Measurements from ENCODE around the gene SHROOM4. TPM values are rescaled to one million over a fixed set of nuclear protein-coding genes. Genes with fewer than 3 reads are reported as not detected.

The SHROOM4 gene
- total and polyA plus RNA-seq, 5 donors from 2014 or later: 0.17 TPM; not detected in 4

DNA sequence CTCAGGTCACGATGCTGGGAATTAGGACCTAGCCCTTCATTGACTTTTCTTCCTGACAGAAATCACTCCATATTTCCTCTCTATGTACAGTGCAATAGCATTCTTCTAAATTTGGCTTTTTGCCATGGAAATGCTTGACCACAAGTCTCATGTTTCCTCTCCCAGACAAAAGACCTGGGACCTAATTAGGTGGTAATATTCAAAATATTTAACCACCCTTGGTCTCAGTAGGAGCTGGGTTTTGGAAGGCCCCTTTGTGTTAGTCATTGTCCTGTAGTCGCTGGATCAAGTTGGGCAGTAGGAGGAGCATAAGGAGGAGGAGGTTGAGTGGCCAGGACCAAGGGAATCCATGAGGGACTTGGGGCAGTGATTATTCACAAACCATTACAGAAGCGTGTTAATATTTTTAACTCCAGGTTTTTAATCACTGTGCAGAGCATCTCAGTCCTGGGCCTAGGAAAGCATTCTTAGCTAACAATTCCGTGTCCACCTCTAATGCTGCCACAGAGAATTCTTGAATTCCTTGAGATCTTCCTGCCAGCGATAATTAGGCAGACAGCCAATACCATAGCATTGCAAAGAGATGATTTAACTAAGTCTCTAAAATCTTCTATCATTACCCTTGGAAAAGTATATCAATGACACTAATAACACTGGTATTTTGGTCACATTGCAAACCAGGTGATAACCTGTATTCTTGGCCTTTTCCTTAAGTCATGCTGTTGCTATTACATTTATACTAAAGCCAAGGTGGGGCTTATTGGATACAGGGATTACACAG, 25.0 kb upstream of the SHROOM4 start:
- DNase-seq (no peak), ATAC-seq (ENCODE audit: low read depth in 2 of 2) (no peak)
- no peaks in the 10 kb centered on the region for H3K4me1 Mint-ChIP-seq
- H3K9me3 ChIP-seq (ENCODE audit: control insufficient read depth in 2 of 2, low read length in 2 of 2): no peaks in the 10 kb centered on the region
- no peak overlapping the region for H3K27ac Mint-ChIP-seq
- peaks cover 0 to 4% (median 0%) of the 10 kb centered on the region in 7 donors for H3K9me3 Mint-ChIP-seq
- H3K4me3 ChIP-seq (ENCODE audit: low read depth, low read length): no peak overlapping the region
- H3K4me1 ChIP-seq (ENCODE audit: control insufficient read depth, insufficient read depth, low read length, poor library complexity, severe bottlenecking): no peaks in the 10 kb centered on the region
- no peaks in the 10 kb centered on the region for H3K27me3 Mint-ChIP-seq
- no peak overlapping the region for H3K4me3 Mint-ChIP-seq
- H3K36me3 ChIP-seq (ENCODE audit: control insufficient read depth, insufficient read depth, low read length): no peaks in the 10 kb centered on the region
- H3K27ac ChIP-seq (ENCODE audit: insufficient read depth, low read length, poor library complexity, severe bottlenecking): no peak overlapping the region
- H3K36me3 Mint-ChIP-seq: no peaks in the 10 kb centered on the region
- H3K27me3 ChIP-seq (ENCODE audit: control insufficient read depth, insufficient read depth, low read length): no peaks in the 10 kb centered on the region

DNA sequence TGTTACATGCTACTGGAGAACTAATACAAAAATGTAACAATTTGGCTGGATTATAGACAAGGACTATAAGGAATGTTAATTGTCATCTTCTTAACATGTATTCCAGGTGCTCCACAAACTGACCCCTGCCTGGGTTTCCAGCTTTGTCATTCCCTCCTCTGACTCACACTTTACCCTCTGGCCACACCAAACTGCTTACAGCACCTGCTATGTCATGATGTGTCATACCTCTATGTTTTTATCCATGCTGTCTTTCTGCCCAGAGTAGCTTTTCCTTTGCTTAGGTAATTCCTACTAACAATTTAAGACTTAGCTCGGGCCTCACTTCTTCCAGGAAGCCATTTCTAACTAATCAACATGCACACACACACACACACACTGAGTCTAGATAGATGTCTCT, 14.0 kb upstream of the SHROOM4 start:
- DNase-seq: no peak
- no peaks in the 10 kb centered on the region for H3K27me3 ChIP-seq (ENCODE audit: control insufficient read depth, insufficient read depth, low read length)
- H3K4me3 ChIP-seq (ENCODE audit: low read depth, low read length): no peak overlapping the region

DNA sequence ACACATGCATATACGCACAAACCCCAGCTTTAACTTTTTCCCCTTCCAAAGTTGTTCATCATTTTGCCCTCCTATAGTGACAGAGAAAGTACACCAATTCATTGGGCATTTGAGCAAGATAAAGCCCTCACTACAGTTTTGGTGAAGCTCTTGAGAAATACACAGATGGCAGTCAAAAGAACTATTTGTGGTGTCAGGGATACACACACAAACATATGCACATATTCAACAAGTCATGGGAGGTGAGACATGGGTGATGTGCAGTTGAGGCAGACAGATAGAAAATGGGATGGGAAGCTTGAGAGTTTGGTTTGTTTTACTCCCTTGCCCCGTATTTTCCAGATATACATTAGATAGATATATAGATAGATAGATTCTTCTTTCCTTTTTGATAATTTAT, 11.8 kb upstream of the SHROOM4 start:
- Mint-ChIP-seq H3K9me3 (peaks cover 0 to 1% (median 0%) of the 10 kb centered on the region in 7 donors), H3K27ac (no peak overlapping the region), H3K4me1 (no peaks in the 10 kb centered on the region), H3K36me3 (no peaks in the 10 kb centered on the region), H3K27me3 (peaks cover 6% of the 10 kb centered on the region), H3K4me3 (no peak overlapping the region)
- no peaks in the 10 kb centered on the region for H3K36me3 ChIP-seq (ENCODE audit: control insufficient read depth, insufficient read depth, low read length)
- ATAC-seq (ENCODE audit: low read depth in 2 of 2) (no peak), DNase-seq (no peak)
- no peaks in the 10 kb centered on the region for H3K9me3 ChIP-seq (ENCODE audit: control insufficient read depth in 2 of 2, low read length in 2 of 2)
- H3K4me1 ChIP-seq (ENCODE audit: control insufficient read depth, insufficient read depth, low read length, poor library complexity, severe bottlenecking): no peaks in the 10 kb centered on the region
- no peaks in the 10 kb centered on the region for H3K27me3 ChIP-seq (ENCODE audit: control insufficient read depth, insufficient read depth, low read length)
- no peak overlapping the region for H3K4me3 ChIP-seq (ENCODE audit: low read depth, low read length)
- no peak overlapping the region for H3K27ac ChIP-seq (ENCODE audit: insufficient read depth, low read length, poor library complexity, severe bottlenecking)

More for the DNA sequence above, 14.0 kb upstream of the SHROOM4 start:
- Histone ChIP-seq H3K4me1 (ENCODE audit: control insufficient read depth, insufficient read depth, low read length, poor library complexity, severe bottlenecking) (no peaks in the 10 kb centered on the region), H3K36me3 (ENCODE audit: control insufficient read depth, insufficient read depth, low read length) (no peaks in the 10 kb centered on the region), H3K27ac (ENCODE audit: insufficient read depth, low read length, poor library complexity, severe bottlenecking) (no peak overlapping the region), H3K9me3 (ENCODE audit: control insufficient read depth in 2 of 2, low read length in 2 of 2) (no peaks in the 10 kb centered on the region)
- no peak overlapping the region for H3K4me3 Mint-ChIP-seq
- H3K27me3 Mint-ChIP-seq: peaks cover 6% of the 10 kb centered on the region
- ATAC-seq (ENCODE audit: low read depth in 2 of 2): no peak
- H3K4me1 Mint-ChIP-seq: no peaks in the 10 kb centered on the region
- no peak overlapping the region for H3K27ac Mint-ChIP-seq
- H3K9me3 Mint-ChIP-seq: peaks cover 0 to 1% (median 0%) of the 10 kb centered on the region in 7 donors
- no peaks in the 10 kb centered on the region for H3K36me3 Mint-ChIP-seq

DNA sequence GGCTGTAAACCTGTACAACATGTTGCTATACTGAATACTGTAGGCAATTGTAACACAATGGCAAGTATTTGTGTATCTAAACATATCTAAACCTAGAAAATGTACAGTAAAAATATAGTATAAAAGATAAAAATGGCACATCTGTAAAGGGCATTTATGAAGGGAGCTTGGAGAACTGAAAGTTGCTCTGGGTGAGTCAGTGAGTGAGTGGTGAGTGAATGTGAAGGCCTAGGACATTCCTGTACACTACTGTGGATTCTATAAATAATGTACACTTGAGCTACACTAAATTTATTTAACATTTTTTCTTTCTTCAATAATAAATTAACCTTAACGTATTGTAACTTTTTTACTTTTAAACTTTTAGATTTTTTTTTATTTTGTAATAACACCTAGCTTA, 5.0 kb upstream of the SHROOM4 start:
- Mint-ChIP-seq H3K4me1 (peaks cover 0 to 3% (median 0%) of the 10 kb centered on the region in 4 donors), H3K27ac (no peak overlapping the region), H3K4me3 (no peak overlapping the region), H3K36me3 (no peaks in the 10 kb centered on the region), H3K9me3 (peaks cover 0 to 4% (median 0%) of the 10 kb centered on the region in 7 donors), H3K27me3 (peaks cover 8% of the 10 kb centered on the region)
- Histone ChIP-seq H3K36me3 (ENCODE audit: control insufficient read depth, insufficient read depth, low read length) (no peaks in the 10 kb centered on the region), H3K4me3 (ENCODE audit: low read depth, low read length) (no peak overlapping the region), H3K9me3 (ENCODE audit: control insufficient read depth in 2 of 2, low read length in 2 of 2) (no peaks in the 10 kb centered on the region), H3K27ac (ENCODE audit: insufficient read depth, low read length, poor library complexity, severe bottlenecking) (no peak overlapping the region), H3K4me1 (ENCODE audit: control insufficient read depth, insufficient read depth, low read length, poor library complexity, severe bottlenecking) (no peaks in the 10 kb centered on the region), H3K27me3 (ENCODE audit: control insufficient read depth, insufficient read depth, low read length) (no peaks in the 10 kb centered on the region)
- ATAC-seq (ENCODE audit: low read depth in 2 of 2): no peak
- DNase-seq: no peak

DNA sequence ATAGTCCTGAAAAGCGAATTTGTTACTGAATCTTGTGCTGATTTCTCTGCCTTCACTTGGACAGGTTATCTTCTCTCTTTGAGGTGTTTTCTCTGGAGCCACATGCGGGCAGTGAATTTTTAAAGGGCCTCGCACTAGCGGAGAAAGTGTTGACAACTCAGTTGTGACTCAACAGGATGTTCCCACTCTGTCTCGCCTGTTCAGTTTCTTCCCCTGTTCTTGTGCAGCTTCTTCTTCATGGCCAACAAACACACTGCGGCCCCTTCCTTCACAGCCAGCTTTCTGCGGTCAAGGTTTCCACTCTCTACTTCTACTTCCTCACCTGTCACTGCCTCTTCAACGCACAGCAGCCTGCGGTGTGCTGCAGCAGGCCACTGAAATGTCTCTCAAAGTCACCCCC, 1.1 kb upstream of the SHROOM4 start:
- no peaks in the 10 kb centered on the region for H3K4me1 ChIP-seq (ENCODE audit: control insufficient read depth, insufficient read depth, low read length, poor library complexity, severe bottlenecking)
- H3K9me3 ChIP-seq (ENCODE audit: control insufficient read depth in 2 of 2, low read length in 2 of 2): no peaks in the 10 kb centered on the region
- no peak for DNase-seq
- no peaks in the 10 kb centered on the region for H3K36me3 ChIP-seq (ENCODE audit: control insufficient read depth, insufficient read depth, low read length)
- no peak overlapping the region for H3K27ac ChIP-seq (ENCODE audit: insufficient read depth, low read length, poor library complexity, severe bottlenecking)
- H3K27ac Mint-ChIP-seq: no peak overlapping the region
- H3K4me1 Mint-ChIP-seq: peaks cover 0 to 3% (median 0%) of the 10 kb centered on the region in 4 donors
- no peak overlapping the region for H3K4me3 Mint-ChIP-seq
- H3K4me3 ChIP-seq (ENCODE audit: low read depth, low read length): no peak overlapping the region
- peaks cover 27% of the 10 kb centered on the region for H3K27me3 Mint-ChIP-seq
- H3K9me3 Mint-ChIP-seq: peaks cover 0 to 4% (median 0%) of the 10 kb centered on the region in 7 donors
- no peak for ATAC-seq (ENCODE audit: low read depth in 2 of 2)
- no peaks in the 10 kb centered on the region for H3K36me3 Mint-ChIP-seq
- H3K27me3 ChIP-seq (ENCODE audit: control insufficient read depth, insufficient read depth, low read length): no peaks in the 10 kb centered on the region

DNA sequence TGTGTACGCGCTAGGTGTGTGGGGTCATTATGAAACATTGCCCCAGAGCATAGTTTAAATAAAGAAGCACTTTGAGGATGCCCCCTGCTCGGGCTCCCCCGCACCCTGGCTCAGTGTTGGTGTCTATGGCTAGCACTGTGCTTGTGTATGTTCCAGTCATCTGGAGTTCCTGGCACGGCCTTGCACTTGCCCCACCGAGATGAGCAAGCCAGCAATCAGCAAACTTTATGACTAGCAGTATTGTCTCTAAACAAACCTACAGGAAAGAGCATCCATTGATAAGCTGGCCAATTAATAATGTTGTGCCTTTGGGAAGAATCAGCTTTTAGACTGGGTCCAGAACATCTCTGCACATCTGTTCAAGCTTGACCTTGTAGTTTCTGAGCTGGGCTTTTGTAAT, 707 bp upstream of the SHROOM4 start:
- H3K27me3 ChIP-seq (ENCODE audit: control insufficient read depth, insufficient read depth, low read length): no peaks in the 10 kb centered on the region
- ATAC-seq (ENCODE audit: low read depth in 2 of 2): no peak
- Mint-ChIP-seq H3K36me3 (no peaks in the 10 kb centered on the region), H3K27ac (no peak overlapping the region), H3K27me3 (peaks cover 27% of the 10 kb centered on the region), H3K4me1 (peaks cover 0 to 3% (median 0%) of the 10 kb centered on the region in 4 donors), H3K4me3 (no peak overlapping the region), H3K9me3 (peaks cover 0 to 4% (median 0%) of the 10 kb centered on the region in 7 donors)
- no peaks in the 10 kb centered on the region for H3K36me3 ChIP-seq (ENCODE audit: control insufficient read depth, insufficient read depth, low read length)
- no peak overlapping the region for H3K27ac ChIP-seq (ENCODE audit: insufficient read depth, low read length, poor library complexity, severe bottlenecking)
- H3K4me3 ChIP-seq (ENCODE audit: low read depth, low read length): no peak overlapping the region
- DNase-seq: no peak
- H3K9me3 ChIP-seq (ENCODE audit: control insufficient read depth in 2 of 2, low read length in 2 of 2): no peaks in the 10 kb centered on the region
- no peaks in the 10 kb centered on the region for H3K4me1 ChIP-seq (ENCODE audit: control insufficient read depth, insufficient read depth, low read length, poor library complexity, severe bottlenecking)

DNA sequence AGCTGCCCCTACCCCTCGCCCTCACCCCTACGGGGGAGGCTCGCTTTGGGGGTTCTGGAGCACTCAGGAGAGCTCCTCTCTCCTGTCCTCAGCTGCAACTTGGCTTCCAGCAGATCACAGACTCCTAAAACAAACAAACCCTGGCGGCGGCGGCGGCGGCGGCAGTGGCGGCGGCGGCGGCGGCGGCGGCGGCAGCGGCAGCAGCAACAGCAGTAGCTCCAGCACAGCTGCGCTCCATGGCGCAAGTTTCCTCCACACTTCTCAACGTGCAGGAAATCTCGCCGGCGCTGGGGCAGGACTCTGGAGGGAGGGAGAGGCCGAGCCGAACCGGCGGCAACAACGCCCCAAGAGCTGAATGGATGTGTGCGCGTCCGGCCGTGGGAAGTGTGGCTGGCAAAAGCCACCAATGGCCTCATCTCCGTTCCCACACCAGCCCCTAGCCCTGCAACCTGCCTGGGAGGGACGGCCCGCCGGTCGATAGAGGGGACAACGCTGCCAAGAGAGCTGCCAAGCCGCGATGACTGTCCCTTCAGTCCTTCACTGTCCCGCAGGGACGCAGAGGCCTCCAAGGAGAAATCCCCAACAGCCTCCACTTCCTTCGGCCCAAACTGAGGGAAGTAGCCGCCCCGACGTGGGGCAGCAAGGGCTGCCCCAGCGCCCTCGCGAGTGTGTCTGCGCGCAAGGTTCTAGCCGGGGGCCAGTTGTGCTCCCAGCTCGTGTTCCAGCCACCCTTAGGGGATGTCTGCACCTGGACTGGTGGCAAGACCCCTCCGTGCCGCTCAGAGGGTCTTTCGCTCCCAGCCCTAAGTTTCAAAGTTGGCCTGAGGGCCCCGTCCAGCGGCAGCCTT, 775 bp downstream of the SHROOM4 start:
- no peaks in the 10 kb centered on the region for H3K9me3 ChIP-seq (ENCODE audit: control insufficient read depth in 2 of 2, low read length in 2 of 2)
- no peak overlapping the region for H3K27ac Mint-ChIP-seq
- H3K9me3 Mint-ChIP-seq: peaks cover 0 to 3% (median 0%) of the 10 kb centered on the region in 7 donors
- no peaks in the 10 kb centered on the region for H3K36me3 Mint-ChIP-seq
- peaks cover 27% of the 10 kb centered on the region for H3K27me3 Mint-ChIP-seq
- peaks cover 0 to 3% (median 0%) of the 10 kb centered on the region in 4 donors for H3K4me1 Mint-ChIP-seq
- H3K36me3 ChIP-seq (ENCODE audit: control insufficient read depth, insufficient read depth, low read length): no peaks in the 10 kb centered on the region
- no peak for DNase-seq
- no peak for ATAC-seq (ENCODE audit: low read depth in 2 of 2)
- H3K4me3 ChIP-seq (ENCODE audit: low read depth, low read length): no peak overlapping the region
- no peaks in the 10 kb centered on the region for H3K4me1 ChIP-seq (ENCODE audit: control insufficient read depth, insufficient read depth, low read length, poor library complexity, severe bottlenecking)
- no peaks in the 10 kb centered on the region for H3K27me3 ChIP-seq (ENCODE audit: control insufficient read depth, insufficient read depth, low read length)
- H3K27ac ChIP-seq (ENCODE audit: insufficient read depth, low read length, poor library complexity, severe bottlenecking): no peak overlapping the region
- H3K4me3 Mint-ChIP-seq: no peak overlapping the region

All from CD4-positive, CD25-positive, alpha-beta regulatory T cell (primary cell).